Mesenchymal stem cell (in vitro differentiated cells and primary cell): ENCODE results near the gene MINDY4B. TPM values are rescaled to one million over a fixed set of nuclear protein-coding genes. Genes with fewer than 3 reads are reported as not detected.

ENCODE experiments used
- DNase-seq: peaks from one replicate; pipeline ENCODE4 v3.0.0-alpha.2; 2013
- H2AFZ ChIP-seq: one replicate; pipeline ENCODE4 v1.6.1; 2013; ENCODE audit warnings: low read depth, mild to moderate bottlenecking, control low read depth, inconsistent platforms, low read length, moderate library complexity
- H2AK5ac ChIP-seq: 2 replicates; pipeline ENCODE4 v1.6.1; 2013; ENCODE audit warnings: low read length, moderate library complexity, mild to moderate bottlenecking, inconsistent platforms; ENCODE audit not compliant: severe bottlenecking
- H2BK120ac ChIP-seq: one replicate; pipeline ENCODE4 v1.6.1; 2013; ENCODE audit warnings: low read depth, mild to moderate bottlenecking, inconsistent platforms, low read length, moderate library complexity
- H2BK12ac ChIP-seq, 2 experiments: one replicate each; pipeline ENCODE4 v1.6.1; 2013; ENCODE audit warnings: inconsistent platforms in 2 of 2, low read length in 2 of 2, mild to moderate bottlenecking in 2 of 2, moderate library complexity in 2 of 2, control low read depth in 1 of 2
- H2BK15ac ChIP-seq: one replicate; pipeline ENCODE4 v1.6.1; 2013; ENCODE audit warnings: mild to moderate bottlenecking, low read depth, inconsistent platforms; ENCODE audit not compliant: poor library complexity, severe bottlenecking
- H2BK5ac ChIP-seq: 2 replicates; pipeline ENCODE4 v1.6.1; 2013; ENCODE audit warnings: low read depth, mild to moderate bottlenecking, low read length, control low read depth, inconsistent platforms; ENCODE audit not compliant: poor library complexity, severe bottlenecking
- H3K14ac ChIP-seq, 2 experiments: one replicate each; pipeline ENCODE4 v1.6.1; 2013; ENCODE audit warnings: inconsistent platforms in 2 of 2, low read length in 2 of 2, control low read depth in 1 of 2, mild to moderate bottlenecking in 1 of 2, moderate library complexity in 1 of 2
- H3K18ac ChIP-seq, 2 experiments: one replicate each; pipeline ENCODE4 v1.6.1; 2013; ENCODE audit warnings: inconsistent platforms in 2 of 2, low read length in 2 of 2, control low read depth in 1 of 2, low read depth in 1 of 2, mild to moderate bottlenecking in 1 of 2
- H3K23ac ChIP-seq, 2 experiments: one replicate each; pipeline ENCODE4 v1.6.1; 2013; ENCODE audit warnings: inconsistent platforms in 2 of 2, low read length in 2 of 2, mild to moderate bottlenecking in 2 of 2, moderate library complexity in 2 of 2, control low read depth in 1 of 2
- H3K27ac ChIP-seq: 2 replicates; pipeline ENCODE4 v1.5.1; 2013; ENCODE audit warnings: mild to moderate bottlenecking, moderate library complexity, low read length, control low read depth, inconsistent platforms; ENCODE audit not compliant: poor library complexity, severe bottlenecking
- H3K27me3 ChIP-seq, 2 experiments: 2 replicates each; pipeline versions ENCODE4 v1.6.1 to v1.7.0; 2013; ENCODE audit warnings: low read length in 2 of 2, mild to moderate bottlenecking in 2 of 2, moderate library complexity in 2 of 2, control low read depth in 1 of 2, inconsistent platforms in 1 of 2; ENCODE audit not compliant: control insufficient read depth in 1 of 2, insufficient read depth in 1 of 2
- H3K36me3 ChIP-seq, 2 experiments: 2 replicates each; pipeline versions ENCODE4 v1.6.1 to v1.7.0; 2013; ENCODE audit warnings: low read length in 2 of 2, control low read depth in 1 of 2, inconsistent platforms in 1 of 2, low read depth in 1 of 2, mild to moderate bottlenecking in 1 of 2; ENCODE audit not compliant: insufficient read depth in 2 of 2, control insufficient read depth in 1 of 2
- H3K4ac ChIP-seq, 2 experiments: one replicate each; pipeline ENCODE4 v1.6.1; 2013; ENCODE audit warnings: inconsistent platforms in 2 of 2, low read length in 2 of 2, mild to moderate bottlenecking in 2 of 2, moderate library complexity in 2 of 2, control low read depth in 1 of 2, low read depth in 1 of 2
- H3K4me1 ChIP-seq: 2 replicates; pipeline ENCODE4 v1.6.1; 2013; ENCODE audit warnings: low read depth, low read length, control low read depth; ENCODE audit not compliant: control insufficient read depth, insufficient read depth
- H3K4me2 ChIP-seq: 2 replicates; pipeline ENCODE4 v1.6.1; 2013; ENCODE audit warnings: low read length, mild to moderate bottlenecking, inconsistent platforms; ENCODE audit not compliant: poor library complexity, severe bottlenecking
- H3K4me3 ChIP-seq, 2 experiments: 2 replicates each; pipeline versions ENCODE4 v1.5.1 to v1.7.0; 2013; ENCODE audit warnings: low read length in 2 of 2, mild to moderate bottlenecking in 2 of 2, control low read depth in 1 of 2, low read depth in 1 of 2; ENCODE audit not compliant: insufficient read depth in 1 of 2
- H3K79me1 ChIP-seq: replicated peaks from 2 replicates; pipeline ENCODE4 v1.6.1; 2013; ENCODE audit warnings: mild to moderate bottlenecking, control low read depth, low read length, inconsistent platforms; ENCODE audit not compliant: poor library complexity, severe bottlenecking
- H3K9ac ChIP-seq: 2 replicates; pipeline ENCODE4 v1.7.0; 2013; ENCODE audit warnings: mild to moderate bottlenecking, low read length, moderate library complexity
- H3K9me3 ChIP-seq: 2 replicates; pipeline ENCODE4 v1.7.0; 2013; ENCODE audit warnings: mild to moderate bottlenecking, low read length; ENCODE audit not compliant: control insufficient read depth
- H4K8ac ChIP-seq: one replicate; pipeline ENCODE4 v1.6.1; 2013; ENCODE audit warnings: inconsistent platforms, mild to moderate bottlenecking, low read length, moderate library complexity
- H4K91ac ChIP-seq: one replicate; pipeline ENCODE4 v1.6.1; 2013; ENCODE audit warnings: mild to moderate bottlenecking, low read length, inconsistent platforms
- WGBS: methylation state at CpG from one replicate; pipeline ENCODE4 v1.1.7; 2013; ENCODE audit warnings: mixed read lengths; 5-methylcytosine and 5-hydroxymethylcytosine counted together
- polyA plus RNA-seq, 2 experiments: library from polyadenylated mRNA; stranded (reverse); fragments of 200-250 nt; gene quantifications; one replicate each; pipeline ENCODE4 v1.2.3, GENCODE V29; 2013

The MINDY4B gene
- not detected for polyA plus RNA-seq (2013, experiment 1 of 2)
- polyA plus RNA-seq (2013, experiment 2 of 2), result not detected

DNA sequence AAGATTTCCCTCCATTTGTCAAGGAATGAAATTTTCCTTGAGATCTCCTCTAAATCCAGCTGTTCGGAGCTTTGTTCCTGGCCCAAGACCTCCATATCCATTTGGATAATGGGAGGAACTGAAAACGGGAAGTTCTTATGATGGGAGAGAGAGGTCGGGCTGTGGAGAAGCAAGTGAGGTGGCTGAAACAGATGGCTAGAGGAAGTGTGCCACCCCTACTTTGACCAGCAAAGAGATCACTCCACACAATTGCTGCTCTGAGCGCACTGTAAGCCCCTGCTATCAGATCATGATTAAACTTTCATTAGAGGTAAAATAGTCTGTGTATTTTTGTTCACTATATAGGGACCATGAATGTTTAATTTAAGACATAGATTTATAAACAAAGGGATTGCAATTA lies at the start of gene MINDY4B:
MINDY4B (minus strand) TSS at position 101 of the 400 bp plus-strand sequence; CDS start at position 101, 0 bp downstream.
- H3K23ac ChIP-seq, result no peak within 1 kb of the TSS
- H3K27ac ChIP-seq, result no peak within 1 kb of the TSS
- no peak within 1 kb of the TSS for H3K14ac ChIP-seq
- no peak for DNase-seq
- no peak within 1 kb of the TSS for H2BK120ac ChIP-seq
- no peak within 1 kb of the TSS for H3K4me3 ChIP-seq
- H3K9me3 ChIP-seq, result peaks cover 2% of the 10 kb centered on the region
- H2BK15ac ChIP-seq, result no peak within 1 kb of the TSS
- H3K36me3 ChIP-seq, result no peaks in the 10 kb centered on the region
- no peak within 1 kb of the TSS for H3K9ac ChIP-seq
- H2BK12ac ChIP-seq, result no peak within 1 kb of the TSS
- H3K18ac ChIP-seq, result no peak within 1 kb of the TSS
- no peak within 1 kb of the TSS for H2AK5ac ChIP-seq
- no peak within 1 kb of the TSS for H4K91ac ChIP-seq
- H2AFZ ChIP-seq, result no peak within 1 kb of the TSS
- peaks cover 30 to 83% of the 10 kb centered on the region in 2 experiments for H3K27me3 ChIP-seq
- H3K79me1 ChIP-seq, result no peaks in the 10 kb centered on the region
- no peak within 1 kb of the TSS for H3K4ac ChIP-seq
- H3K4me1 ChIP-seq, result no peaks in the 10 kb centered on the region
- WGBS, result 80% methylated on average over 3 of the region's 4 CpGs
- H4K8ac ChIP-seq, result no peak within 1 kb of the TSS
- H2BK5ac ChIP-seq, result no peak within 1 kb of the TSS
- H3K4me2 ChIP-seq, result no peak within 1 kb of the TSS

DNA sequence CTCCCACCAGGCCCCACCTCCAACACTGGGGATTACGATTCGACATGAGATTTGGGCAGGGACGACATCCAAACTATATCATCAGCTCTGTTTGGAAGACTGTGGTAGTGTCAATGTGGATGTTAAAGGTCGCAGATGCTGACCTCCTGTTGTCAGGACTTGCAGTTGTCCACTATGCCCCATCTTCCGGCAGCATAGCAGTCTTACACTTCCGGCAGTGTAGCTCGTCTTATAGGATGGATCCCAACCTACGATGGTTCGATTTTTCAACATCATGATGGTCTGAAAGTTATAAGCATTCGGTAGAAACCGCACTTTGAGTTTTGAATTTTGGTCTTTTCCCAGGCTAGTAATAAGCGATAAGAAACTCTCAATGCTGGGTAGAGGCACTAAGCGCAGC lies 46.7 kb upstream of the MINDY4B start:
- Histone ChIP-seq H4K91ac (no peak overlapping the region), H2BK12ac (no peak overlapping the region), H3K9ac (no peak overlapping the region), H3K4me1 (no peaks in the 10 kb centered on the region), H2BK5ac (no peak overlapping the region), H3K36me3 (no peaks in the 10 kb centered on the region), H3K18ac (no peak overlapping the region), H3K4me3 (no peak overlapping the region), H3K27me3 (peaks cover 8 to 70% of the 10 kb centered on the region in 2 experiments), H2BK15ac (no peak overlapping the region), H3K14ac (no peak overlapping the region), H3K27ac (no peak overlapping the region), H2AFZ (no peak overlapping the region), H2BK120ac (no peak overlapping the region), H2AK5ac (no peak overlapping the region), H3K79me1 (no peaks in the 10 kb centered on the region), H3K4ac (no peak overlapping the region), H3K4me2 (no peak overlapping the region), H3K9me3 (no peaks in the 10 kb centered on the region), H3K23ac (no peak overlapping the region), H4K8ac (no peak overlapping the region)
- DNase-seq, result no peak
- WGBS, result 94% methylated on average over 12 of the region's 13 CpGs

DNA sequence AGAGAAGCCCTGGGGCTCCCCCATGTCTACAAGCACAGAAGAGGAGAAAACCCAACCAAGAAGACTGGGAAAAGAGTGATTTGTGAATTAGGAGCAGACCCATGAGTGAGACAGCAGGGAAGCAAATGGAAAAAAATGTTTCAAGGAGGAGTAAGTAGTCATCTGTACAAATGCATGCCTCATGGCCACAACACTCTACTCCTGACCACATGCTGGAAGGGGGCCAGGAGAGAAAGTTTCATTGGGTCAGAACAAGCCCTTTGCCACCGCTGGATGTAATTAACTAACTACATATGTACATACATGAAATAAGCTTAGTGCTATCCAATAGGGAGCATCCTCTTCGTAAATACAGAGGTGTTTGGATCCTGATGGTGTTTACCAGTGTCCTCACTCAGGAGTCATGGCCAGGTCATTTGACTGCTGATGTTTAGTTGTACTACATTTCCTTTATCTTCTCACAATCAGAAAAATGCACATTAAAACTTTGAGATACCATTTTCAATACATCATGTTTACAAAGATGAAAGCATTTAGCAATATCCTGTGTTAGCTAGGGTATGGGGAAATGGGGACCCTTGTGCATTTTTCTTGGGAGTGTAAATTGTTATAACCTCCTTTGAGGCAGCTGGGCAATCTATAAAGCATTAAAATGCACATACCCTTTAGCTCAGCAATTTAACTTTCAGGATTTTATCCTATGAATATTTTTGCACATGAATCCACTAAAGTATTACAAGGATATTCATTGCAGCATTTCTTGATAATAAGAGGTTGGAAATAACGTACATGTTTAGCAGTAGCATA lies 40.2 kb upstream of the MINDY4B start:
- Histone ChIP-seq H3K36me3 (no peaks in the 10 kb centered on the region), H2BK120ac (no peak overlapping the region), H3K27ac (no peak overlapping the region), H4K91ac (no peak overlapping the region), H3K9me3 (no peaks in the 10 kb centered on the region), H3K4me3 (no peak overlapping the region), H2BK12ac (no peak overlapping the region), H2AFZ (no peak overlapping the region), H3K79me1 (no peaks in the 10 kb centered on the region), H3K9ac (no peak overlapping the region), H3K4ac (no peak overlapping the region), H2BK15ac (no peak overlapping the region), H3K4me2 (no peak overlapping the region), H3K18ac (no peak overlapping the region), H2AK5ac (no peak overlapping the region), H2BK5ac (no peak overlapping the region), H3K23ac (no peak overlapping the region), H4K8ac (no peak overlapping the region), H3K4me1 (peaks cover 1% of the 10 kb centered on the region), H3K14ac (no peak overlapping the region), H3K27me3 (peaks cover 9 to 44% of the 10 kb centered on the region in 2 experiments)
- WGBS, result 89% methylated on average over 1 of the region's 3 CpGs
- DNase-seq, result peak; percentile 65

DNA sequence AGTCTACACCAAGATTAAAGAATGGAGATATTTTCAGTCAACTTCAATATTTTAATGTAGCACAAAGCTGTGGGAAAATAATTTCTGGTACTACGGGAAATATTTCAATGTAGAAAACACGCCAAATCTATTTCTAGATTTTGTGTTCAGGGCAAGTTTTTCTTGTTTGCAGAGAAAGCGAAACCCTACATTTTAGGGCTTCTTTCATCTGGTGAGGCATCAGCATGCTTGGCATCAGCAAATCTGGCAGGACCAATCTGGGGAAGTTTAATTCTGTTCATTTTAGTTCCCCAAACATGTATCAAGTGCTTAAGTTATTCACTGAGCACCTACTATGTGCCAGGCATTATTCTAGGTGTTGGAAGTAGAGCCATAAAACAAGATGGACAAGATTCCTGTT lies 37.0 kb upstream of the MINDY4B start:
- Histone ChIP-seq H2AFZ (no peak overlapping the region), H3K14ac (no peak overlapping the region), H3K79me1 (no peaks in the 10 kb centered on the region), H3K4me1 (peaks cover 1% of the 10 kb centered on the region), H3K23ac (no peak overlapping the region), H4K8ac (no peak overlapping the region), H3K27me3 (peaks cover 31 to 57% of the 10 kb centered on the region in 2 experiments), H3K18ac (no peak overlapping the region), H3K36me3 (no peaks in the 10 kb centered on the region), H2BK15ac (no peak overlapping the region), H2BK12ac (no peak overlapping the region), H4K91ac (no peak overlapping the region), H3K9ac (no peak overlapping the region), H2BK120ac (no peak overlapping the region), H3K4ac (no peak overlapping the region), H2BK5ac (no peak overlapping the region), H3K9me3 (no peaks in the 10 kb centered on the region), H3K4me3 (no peak overlapping the region), H2AK5ac (no peak overlapping the region), H3K27ac (no peak overlapping the region), H3K4me2 (no peak overlapping the region)
- 98% methylated on average over 3 of the region's 3 CpGs for WGBS
- DNase-seq, result no peak
